Astrocyte (in vitro differentiated cells and primary cell): ENCODE results near the gene POLR1E. TPM values are rescaled to one million over a fixed set of nuclear protein-coding genes. Genes with fewer than 3 reads are reported as not detected.

Source experiments
- DNase-seq: peaks from one replicate; pipeline ENCODE4 v3.0.0-alpha.2; 2010; ENCODE audit warnings: low read depth
- FAIRE-seq: peaks from 2 replicates; lab custom pipeline; 2011; peaks lifted over from hg19 to GRCh38; lab: Jason Lieb, UNC
- H2AFZ ChIP-seq: 2 replicates; pipeline ENCODE4 v1.6.0; 2012; ENCODE audit warnings: low read depth, low read length, inconsistent platforms
- H3K27ac ChIP-seq: 2 replicates; pipeline ENCODE4 v1.5.1; 2011; ENCODE audit warnings: low read depth, low read length, inconsistent platforms
- H3K27me3 ChIP-seq: 2 replicates; pipeline ENCODE4 v1.6.0; 2011; ENCODE audit warnings: low read length, inconsistent platforms; ENCODE audit not compliant: insufficient read depth
- H3K36me3 ChIP-seq: 2 replicates; pipeline ENCODE4 v1.5.1; 2011; ENCODE audit warnings: low read length, inconsistent platforms; ENCODE audit not compliant: insufficient read depth
- H3K4me1 ChIP-seq: 2 replicates; pipeline ENCODE4 v1.5.1; 2011; ENCODE audit warnings: low read length, inconsistent platforms; ENCODE audit not compliant: insufficient read depth
- H3K4me2 ChIP-seq: 2 replicates; pipeline ENCODE4 v1.6.0; 2012; ENCODE audit warnings: low read length, inconsistent platforms
- H3K4me3 ChIP-seq: 2 replicates; pipeline ENCODE4 v1.5.1; 2011; ENCODE audit warnings: low read depth, mild to moderate bottlenecking, low read length, inconsistent platforms; ENCODE audit not compliant: insufficient read depth
- H3K79me2 ChIP-seq: 2 replicates; pipeline ENCODE4 v1.6.0; 2012; ENCODE audit warnings: mild to moderate bottlenecking, low read length, inconsistent platforms; ENCODE audit not compliant: insufficient read depth
- H3K9ac ChIP-seq: 2 replicates; pipeline ENCODE4 v1.6.0; 2012; ENCODE audit warnings: mild to moderate bottlenecking, low read length, inconsistent platforms
- H3K9me3 ChIP-seq: 2 replicates; pipeline ENCODE4 v1.5.1; 2012; ENCODE audit warnings: low read depth, mild to moderate bottlenecking, low read length, inconsistent platforms; ENCODE audit not compliant: insufficient read depth
- H4K20me1 ChIP-seq: 2 replicates; pipeline ENCODE4 v1.6.0; 2012; ENCODE audit warnings: low read length, inconsistent platforms; ENCODE audit not compliant: insufficient read depth
- H3K27ac Mint-ChIP-seq: one replicate; pipeline ENCODE4 v1.8.0; 2021; ENCODE audit warnings: mild to moderate bottlenecking, mixed read lengths; ENCODE audit not compliant: unreplicated experiment
- H3K27me3 Mint-ChIP-seq: one replicate; pipeline ENCODE4 v1.8.0; 2021; ENCODE audit warnings: low read depth, mixed read lengths; ENCODE audit not compliant: unreplicated experiment
- H3K36me3 Mint-ChIP-seq: one replicate; pipeline ENCODE4 v1.8.0; 2021; ENCODE audit warnings: low read depth, mixed read lengths; ENCODE audit not compliant: unreplicated experiment
- H3K4me1 Mint-ChIP-seq: one replicate; pipeline ENCODE4 v1.8.0; 2021; ENCODE audit warnings: low read depth, mixed read lengths; ENCODE audit not compliant: unreplicated experiment
- H3K4me3 Mint-ChIP-seq: one replicate; pipeline ENCODE4 v1.8.0; 2021; ENCODE audit warnings: mild to moderate bottlenecking, moderate library complexity, mixed read lengths; ENCODE audit not compliant: unreplicated experiment
- H3K9me3 Mint-ChIP-seq: one replicate; pipeline ENCODE4 v1.8.0; 2021; ENCODE audit warnings: mild to moderate bottlenecking, mixed read lengths; ENCODE audit not compliant: unreplicated experiment
- EZH2 ChIP-seq: IDR thresholded peaks from 2 replicates; pipeline ENCODE4 v1.6.1; 2012; ENCODE audit warnings: mild to moderate bottlenecking, low read length, inconsistent platforms; ENCODE audit not compliant: insufficient read depth
- total RNA-seq: library from RNA; stranded (reverse); gene quantifications from 2 replicates; pipeline ENCODE4 v1.2.1, GENCODE V29; 2021
- TF ChIP-seq, protein P1 (sequence below): IDR thresholded peaks from 2 replicates; pipeline ENCODE4 v1.5.1; 2011; ENCODE audit warnings: low read depth, mild to moderate bottlenecking, inconsistent platforms, low read length, moderate library complexity; ENCODE audit not compliant: insufficient read depth

POLR1E gene
- total RNA-seq, 1 donor from 2014 or later = 23.2 TPM

- H3K9ac ChIP-seq = no peak overlapping the region
- H3K27me3 ChIP-seq = no peaks in the 10 kb centered on the region
- H3K4me1 ChIP-seq = no peaks in the 10 kb centered on the region
- Mint-ChIP-seq H3K9me3 (no peaks in the 10 kb centered on the region), H3K27ac (no peak overlapping the region), H3K4me1 (peaks cover 10% of the 10 kb centered on the region), H3K4me3 (no peak overlapping the region), H3K36me3 (peaks cover 14% of the 10 kb centered on the region), H3K27me3 (no peaks in the 10 kb centered on the region)
- H3K9me3 ChIP-seq = no peaks in the 10 kb centered on the region
- H3K79me2 ChIP-seq = peaks cover 95% of the 10 kb centered on the region
- H4K20me1 ChIP-seq = peaks cover 85% of the 10 kb centered on the region
- no peak for DNase-seq
- TF ChIP-seq, protein P1, sequence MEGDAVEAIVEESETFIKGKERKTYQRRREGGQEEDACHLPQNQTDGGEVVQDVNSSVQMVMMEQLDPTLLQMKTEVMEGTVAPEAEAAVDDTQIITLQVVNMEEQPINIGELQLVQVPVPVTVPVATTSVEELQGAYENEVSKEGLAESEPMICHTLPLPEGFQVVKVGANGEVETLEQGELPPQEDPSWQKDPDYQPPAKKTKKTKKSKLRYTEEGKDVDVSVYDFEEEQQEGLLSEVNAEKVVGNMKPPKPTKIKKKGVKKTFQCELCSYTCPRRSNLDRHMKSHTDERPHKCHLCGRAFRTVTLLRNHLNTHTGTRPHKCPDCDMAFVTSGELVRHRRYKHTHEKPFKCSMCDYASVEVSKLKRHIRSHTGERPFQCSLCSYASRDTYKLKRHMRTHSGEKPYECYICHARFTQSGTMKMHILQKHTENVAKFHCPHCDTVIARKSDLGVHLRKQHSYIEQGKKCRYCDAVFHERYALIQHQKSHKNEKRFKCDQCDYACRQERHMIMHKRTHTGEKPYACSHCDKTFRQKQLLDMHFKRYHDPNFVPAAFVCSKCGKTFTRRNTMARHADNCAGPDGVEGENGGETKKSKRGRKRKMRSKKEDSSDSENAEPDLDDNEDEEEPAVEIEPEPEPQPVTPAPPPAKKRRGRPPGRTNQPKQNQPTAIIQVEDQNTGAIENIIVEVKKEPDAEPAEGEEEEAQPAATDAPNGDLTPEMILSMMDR = no peak
- no peak for TF ChIP-seq EZH2
- H2AFZ ChIP-seq = no peak overlapping the region
- no peak overlapping the region for H3K27ac ChIP-seq
- no peak for FAIRE-seq
- no peaks in the 10 kb centered on the region for H3K36me3 ChIP-seq
- H3K4me2 ChIP-seq = no peak overlapping the region
- H3K4me3 ChIP-seq = no peak overlapping the region
Observed at GRCh38 chr9:37455884-37456647, 29.7 kb upstream of the POLR1E start.

DNA sequence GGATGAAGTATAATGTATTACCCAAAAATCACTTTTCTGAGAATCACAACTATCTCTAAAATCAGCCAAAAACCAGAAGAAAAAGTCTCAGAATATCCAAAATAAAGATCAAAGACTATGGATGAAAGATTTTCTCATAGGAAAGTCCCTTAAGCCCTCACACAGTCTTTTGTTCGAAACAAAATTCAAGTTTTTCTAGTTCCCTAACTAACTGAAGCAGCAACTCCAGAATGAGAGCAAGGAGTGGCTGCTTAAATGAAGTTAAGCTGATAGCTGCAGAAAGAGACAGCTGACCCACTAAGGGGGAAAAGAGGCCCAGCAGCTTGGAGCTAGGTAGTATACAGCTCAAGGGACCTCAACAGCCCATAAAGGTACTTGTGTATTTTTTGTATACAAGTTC is 28.9 kb upstream of the POLR1E start:
- Histone ChIP-seq H3K9ac (no peak overlapping the region), H3K27me3 (no peaks in the 10 kb centered on the region), H3K79me2 (peaks cover 96% of the 10 kb centered on the region), H3K4me1 (no peaks in the 10 kb centered on the region), H3K4me3 (no peak overlapping the region), H3K36me3 (no peaks in the 10 kb centered on the region), H2AFZ (no peak overlapping the region), H3K27ac (no peak overlapping the region), H3K4me2 (no peak overlapping the region), H4K20me1 (peaks cover 81% of the 10 kb centered on the region), H3K9me3 (no peaks in the 10 kb centered on the region)
- Mint-ChIP-seq H3K27me3 (no peaks in the 10 kb centered on the region), H3K4me3 (no peak overlapping the region), H3K36me3 (peaks cover 13% of the 10 kb centered on the region), H3K27ac (no peak overlapping the region), H3K9me3 (no peaks in the 10 kb centered on the region), H3K4me1 (peaks cover 7% of the 10 kb centered on the region)
- no peak for TF ChIP-seq EZH2
- TF ChIP-seq, protein P1 = no peak
- no peak for FAIRE-seq
- no peak for DNase-seq

GRCh38 chr9:37464006-37464405 is 21.7 kb upstream of the POLR1E start:
- no peaks in the 10 kb centered on the region for H3K9me3 ChIP-seq
- H3K36me3 ChIP-seq = no peaks in the 10 kb centered on the region
- Mint-ChIP-seq H3K9me3 (no peaks in the 10 kb centered on the region), H3K27me3 (no peaks in the 10 kb centered on the region), H3K4me3 (peak overlapping the region; percentile 99), H3K4me1 (peaks cover 8% of the 10 kb centered on the region), H3K27ac (peak overlapping the region; percentile 95), H3K36me3 (peaks cover 5% of the 10 kb centered on the region)
- H3K9ac ChIP-seq = peak overlapping the region; percentile 90
- DNase-seq = no peak
- H2AFZ ChIP-seq = no peak overlapping the region
- H4K20me1 ChIP-seq = peaks cover 38% of the 10 kb centered on the region
- FAIRE-seq = no peak
- peak overlapping the region; percentile 87 for H3K4me2 ChIP-seq
- TF ChIP-seq, protein P1 = no peak
- TF ChIP-seq EZH2 = no peak
- no peaks in the 10 kb centered on the region for H3K27me3 ChIP-seq
- H3K79me2 ChIP-seq = peaks cover 54% of the 10 kb centered on the region
- H3K4me1 ChIP-seq = peaks cover 20% of the 10 kb centered on the region
- H3K4me3 ChIP-seq = peak overlapping the region; percentile 84
- peak overlapping the region; percentile 96 for H3K27ac ChIP-seq
